SK-N-SH treated with all-trans-retinoic acid at 6 μM for 48 hours (cell line): ENCODE measurements around the gene CDC26.

Source experiments
- CREB5 ChIP-seq: fragments of 250-450 bp; sonication (Bioruptor Pico); IDR thresholded peaks from 2 replicates; pipeline ENCODE4 v1.5.1; 2020; ENCODE audit warnings: low read depth, mild to moderate bottlenecking, moderate library complexity
- CSRNP3 ChIP-seq: fragments of 250-450 bp; sonication (Bioruptor Pico); IDR thresholded peaks from 2 replicates; pipeline ENCODE4 v1.5.1; 2021; ENCODE audit warnings: mild to moderate bottlenecking, moderate library complexity
- ESRRG ChIP-seq: fragments of 250-450 bp; sonication (Bioruptor Pico); IDR thresholded peaks from 2 replicates; pipeline ENCODE4 v1.6.1; 2021; ENCODE audit warnings: mild to moderate bottlenecking
- ISL1 ChIP-seq: fragments of 250-450 bp; sonication (Bioruptor Pico); IDR thresholded peaks from 2 replicates; pipeline ENCODE4 v2.1.2; 2022; ENCODE audit warnings: mild to moderate bottlenecking, moderate library complexity
- OSR1 ChIP-seq: fragments of 250-450 bp; sonication (Bioruptor Pico); IDR thresholded peaks from 2 replicates; pipeline ENCODE4 v1.8.0; 2022; ENCODE audit warnings: moderate library complexity, mild to moderate bottlenecking, inconsistent platforms
- PATZ1 ChIP-seq: fragments of 250-450 bp; sonication (Bioruptor Pico); IDR thresholded peaks from 2 replicates; pipeline ENCODE4 v1.8.0; 2020; ENCODE audit warnings: mild to moderate bottlenecking, moderate library complexity, borderline replicate concordance
- POU6F1 ChIP-seq: fragments of 250-450 bp; sonication (Bioruptor Pico); IDR thresholded peaks from 2 replicates; pipeline ENCODE4 v1.8.0; 2021; ENCODE audit warnings: low read depth, mild to moderate bottlenecking, moderate library complexity, borderline replicate concordance
- RARB ChIP-seq: fragments of 250-450 bp; sonication (Bioruptor Pico); IDR thresholded peaks from 2 replicates; pipeline ENCODE4 v1.8.0; 2021; ENCODE audit warnings: mild to moderate bottlenecking, moderate library complexity
- TOX ChIP-seq: fragments of 250-450 bp; sonication (Bioruptor Pico); IDR thresholded peaks from 2 replicates; pipeline ENCODE4 v1.8.0; 2021; ENCODE audit warnings: mild to moderate bottlenecking, moderate library complexity, borderline replicate concordance
- ZC3H10 ChIP-seq: fragments of 250-450 bp; sonication (Bioruptor Pico); IDR thresholded peaks from 2 replicates; pipeline ENCODE4 v1.5.1; 2021; ENCODE audit warnings: mild to moderate bottlenecking, moderate library complexity
- ZFP3 ChIP-seq: fragments of 250-450 bp; sonication (Bioruptor Pico); IDR thresholded peaks from 2 replicates; pipeline ENCODE4 v1.5.0; 2020; ENCODE audit warnings: mild to moderate bottlenecking, moderate library complexity
- ZNF565 ChIP-seq: fragments of 450-650 bp; formaldehyde crosslinking; conservative IDR thresholded peaks from 2 replicates; pipeline ENCODE4 v1.5.0; 2020; ENCODE audit warnings: low read depth, mild to moderate bottlenecking, moderate library complexity
- ZNF70 ChIP-seq: fragments of 450-650 bp; formaldehyde crosslinking; IDR thresholded peaks from 2 replicates; pipeline ENCODE4 v1.5.0; 2020; ENCODE audit warnings: mild to moderate bottlenecking, moderate library complexity
- ZNF8 ChIP-seq: fragments of 450-650 bp; formaldehyde crosslinking; IDR thresholded peaks from 2 replicates; pipeline ENCODE4 v1.5.0; 2020; ENCODE audit warnings: mild to moderate bottlenecking, moderate library complexity

GRCh38 chr9:113221003-113221799 lies 54.2 kb downstream of the CDC26 start, which contains the start of the genes FKBP15 and SLC31A1:
- TF ChIP-seq CREB5: no peak
- no peak for TF ChIP-seq ZNF70 (CRISPR knock-in tag)
- TF ChIP-seq ESRRG (CRISPR knock-in tag): no peak
- TF ChIP-seq PATZ1 (CRISPR knock-in tag): no peak
- no peak for TF ChIP-seq CSRNP3 (CRISPR knock-in tag)
- no peak for TF ChIP-seq OSR1
- TF ChIP-seq TOX (CRISPR knock-in tag): no peak
- no peak for TF ChIP-seq POU6F1
- no peak for TF ChIP-seq ZFP3 (CRISPR knock-in tag)
- no peak for TF ChIP-seq ISL1 (CRISPR knock-in tag)
- no peak for TF ChIP-seq ZNF565 (CRISPR knock-in tag)
- TF ChIP-seq ZC3H10: no peak
- no peak for TF ChIP-seq RARB (CRISPR knock-in tag)
- TF ChIP-seq ZNF8 (CRISPR knock-in tag): no peak
